BE2C (cell line): ENCODE measurements around the gene ANKRD13B.

Source experiments
- DNase-seq: peaks from one replicate; pipeline ENCODE4 v3.0.0-alpha.2; 2020
- H3K27me3 ChIP-seq: fragments of 250-450 bp; sonication (Bioruptor Pico); 2 replicates; pipeline ENCODE4 v1.5.1; 2020; ENCODE audit warnings: mild to moderate bottlenecking
- H3K36me3 ChIP-seq: fragments of 250-450 bp; sonication (Bioruptor Pico); 2 replicates; pipeline ENCODE4 v1.5.1; 2020; ENCODE audit warnings: mild to moderate bottlenecking
- H3K4me1 ChIP-seq: fragments of 250-450 bp; sonication (Bioruptor Pico); 2 replicates; pipeline ENCODE4 v1.5.1; 2020
- H3K4me3 ChIP-seq: 2 replicates; pipeline ENCODE4 v1.5.1; 2011; ENCODE audit warnings: low read depth, low read length
- H3K9me3 ChIP-seq: fragments of 250-450 bp; sonication (Bioruptor Pico); 2 replicates; pipeline ENCODE4 v1.5.1; 2020
- CTCF ChIP-seq: IDR thresholded peaks from 2 replicates; pipeline ENCODE4 v1.5.1; 2012; ENCODE audit warnings: mild to moderate bottlenecking, low read depth, low read length

ANKRD13B gene

DNA sequence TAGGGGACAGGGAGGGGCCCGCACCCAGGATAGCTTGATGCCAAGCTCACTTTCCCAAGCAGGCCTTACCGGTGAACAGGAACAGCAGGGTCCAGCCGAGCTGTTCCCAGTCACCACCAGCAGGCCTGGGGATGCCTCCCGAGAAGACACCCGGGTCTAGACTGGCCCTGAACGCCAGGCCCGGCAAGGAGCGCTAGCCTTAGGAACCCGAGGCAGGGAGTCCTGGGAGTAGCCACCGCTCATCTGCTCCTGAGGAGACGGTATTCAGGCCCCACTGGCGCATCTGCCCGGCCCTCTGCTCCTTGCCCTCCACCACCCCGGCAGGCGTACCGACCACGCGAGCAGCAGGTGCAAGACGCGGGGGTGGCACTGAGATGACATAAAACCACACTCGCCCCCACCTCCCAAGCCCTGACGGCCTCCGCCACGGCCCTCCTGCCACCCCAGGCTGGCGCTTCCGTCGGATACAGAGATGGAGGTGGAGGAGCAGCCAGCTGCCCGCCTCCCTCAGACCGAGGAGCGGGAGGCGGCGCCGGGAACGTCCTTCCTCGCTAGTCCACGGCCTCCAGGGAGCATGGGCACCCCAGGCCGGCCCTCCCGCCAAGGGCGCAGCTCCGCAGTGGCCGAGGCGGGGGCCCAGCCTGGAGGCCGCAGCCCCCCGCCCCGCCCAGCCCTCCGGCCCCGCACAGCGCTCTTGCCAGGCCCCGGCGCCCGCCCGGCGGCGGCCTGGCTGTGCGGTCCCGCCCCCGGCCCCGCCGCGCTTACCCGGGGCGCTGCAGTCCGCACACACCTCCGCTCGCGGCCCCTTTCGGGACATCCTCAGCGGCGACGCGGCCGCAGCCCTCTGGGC, 4.1 kb upstream of the ANKRD13B start:
- Histone ChIP-seq H3K36me3 (no peaks in the 10 kb centered on the region), H3K4me1 (peaks cover 14% of the 10 kb centered on the region)
- TF ChIP-seq CTCF, result no peak

DNA sequence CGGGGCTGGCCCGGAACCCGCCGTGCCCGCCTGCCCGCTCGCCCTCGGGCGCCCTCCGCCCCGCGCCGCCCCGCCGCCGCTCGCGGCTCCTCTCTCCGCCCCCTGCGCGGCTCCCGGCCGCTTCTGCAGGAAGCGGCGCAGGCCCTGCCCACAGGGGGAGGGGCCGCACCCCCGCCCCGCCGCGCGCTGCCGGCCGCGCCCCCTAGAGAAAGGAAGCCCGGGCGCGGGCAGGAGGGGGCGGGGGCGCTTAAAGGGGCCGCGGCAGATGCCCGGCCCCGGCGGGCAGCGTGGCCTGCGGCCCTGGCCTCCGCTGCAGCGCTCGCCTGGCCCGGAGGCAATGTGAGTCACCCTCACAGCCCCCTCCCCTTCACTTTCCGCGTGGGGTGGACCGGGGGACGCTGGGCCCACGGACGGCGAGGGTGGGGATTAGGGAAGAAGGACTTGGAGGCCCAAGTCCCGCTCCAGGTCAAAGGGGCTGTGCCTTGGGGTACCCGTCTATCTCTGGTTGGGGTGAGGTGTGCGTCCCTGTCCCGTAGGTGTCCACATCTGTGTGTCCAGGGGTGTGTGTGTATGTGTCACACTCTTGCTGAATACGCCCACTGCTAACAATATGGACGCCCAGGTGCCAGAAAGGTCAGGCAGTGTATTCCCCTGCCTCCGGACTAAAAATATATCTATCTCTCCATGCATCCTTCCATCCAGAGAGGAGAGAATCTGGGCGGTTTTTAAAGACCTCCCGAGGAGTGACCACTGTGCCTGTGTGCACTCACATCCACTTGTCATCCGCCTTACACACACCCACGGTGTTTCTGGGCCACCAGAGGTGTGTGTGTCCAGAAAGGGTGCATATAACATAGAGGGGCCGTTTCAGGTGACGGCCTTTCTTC, 3.2 kb upstream of the ANKRD13B start, which contains the start of gene GIT1:
Gene GIT1 (minus strand): TSS at position 125 of the 887 bp plus-strand sequence. CDS start 270 bp downstream, outside the sequence.
- peak; percentile 80 for DNase-seq
- Histone ChIP-seq H3K4me3 (peak within 1 kb of the TSS; percentile 66), H3K36me3 (no peaks in the 10 kb centered on the region), H3K9me3 (no peaks in the 10 kb centered on the region), H3K27me3 (no peaks in the 10 kb centered on the region), H3K4me1 (peaks cover 14% of the 10 kb centered on the region)
- no peak for TF ChIP-seq CTCF

More for the DNA sequence above, 4.1 kb upstream of the ANKRD13B start:
- H3K9me3 ChIP-seq, result no peaks in the 10 kb centered on the region
- no peaks in the 10 kb centered on the region for H3K27me3 ChIP-seq
- no peak for DNase-seq
- peak overlapping the region; percentile 66 for H3K4me3 ChIP-seq

DNA sequence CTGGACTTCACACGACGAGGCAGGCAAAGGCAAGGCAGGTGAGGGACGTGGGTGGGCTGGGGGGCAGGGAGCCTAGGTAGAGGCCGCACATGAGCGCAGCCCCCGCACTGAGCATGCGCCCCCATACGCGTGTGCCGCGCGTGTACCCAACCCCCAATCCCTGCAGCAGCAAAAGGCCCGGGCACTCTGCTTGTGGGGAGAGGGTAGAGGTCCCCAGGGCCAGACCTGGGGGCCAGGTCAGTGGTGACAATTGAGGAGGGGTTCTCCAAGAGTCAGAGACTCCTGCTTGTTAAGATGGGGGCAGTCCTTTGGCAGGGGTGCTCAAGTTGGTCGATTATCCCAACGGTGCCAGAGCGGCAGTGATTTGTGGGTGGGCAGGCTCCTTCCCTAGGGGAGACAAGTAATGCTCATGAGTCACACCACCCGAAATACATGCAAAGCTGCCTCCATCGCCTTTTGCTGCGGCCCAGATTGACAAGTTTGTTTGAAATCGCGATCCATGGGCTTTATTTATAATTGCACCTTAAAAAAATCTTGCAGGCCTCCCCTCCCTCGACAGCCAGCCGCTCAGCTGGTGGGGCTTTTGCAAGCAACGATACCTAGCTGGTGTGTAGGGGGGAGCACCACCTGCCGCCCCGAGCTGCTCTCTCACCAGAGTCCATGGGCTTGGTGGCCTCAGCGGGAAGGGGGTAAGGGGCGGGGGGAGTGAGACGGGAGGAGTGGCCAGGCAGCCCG, 2.4 kb upstream of the ANKRD13B start:
- TF ChIP-seq CTCF, result no peak
- no peak for DNase-seq
- H3K9me3 ChIP-seq, result no peaks in the 10 kb centered on the region
- peak overlapping the region; percentile 62 for H3K4me3 ChIP-seq
- no peaks in the 10 kb centered on the region for H3K27me3 ChIP-seq
- H3K36me3 ChIP-seq, result no peaks in the 10 kb centered on the region
- peaks cover 14% of the 10 kb centered on the region for H3K4me1 ChIP-seq

- H3K9me3 ChIP-seq, result no peaks in the 10 kb centered on the region
- H3K36me3 ChIP-seq, result no peaks in the 10 kb centered on the region
- DNase-seq, result peak; percentile 62
- TF ChIP-seq CTCF, result no peak
- peak overlapping the region; percentile 62 for H3K4me3 ChIP-seq
- no peaks in the 10 kb centered on the region for H3K27me3 ChIP-seq
- peaks cover 16% of the 10 kb centered on the region for H3K4me1 ChIP-seq
Measured at GRCh38 chr17:29591146-29591736, 1.7 kb upstream of the ANKRD13B start.

DNA sequence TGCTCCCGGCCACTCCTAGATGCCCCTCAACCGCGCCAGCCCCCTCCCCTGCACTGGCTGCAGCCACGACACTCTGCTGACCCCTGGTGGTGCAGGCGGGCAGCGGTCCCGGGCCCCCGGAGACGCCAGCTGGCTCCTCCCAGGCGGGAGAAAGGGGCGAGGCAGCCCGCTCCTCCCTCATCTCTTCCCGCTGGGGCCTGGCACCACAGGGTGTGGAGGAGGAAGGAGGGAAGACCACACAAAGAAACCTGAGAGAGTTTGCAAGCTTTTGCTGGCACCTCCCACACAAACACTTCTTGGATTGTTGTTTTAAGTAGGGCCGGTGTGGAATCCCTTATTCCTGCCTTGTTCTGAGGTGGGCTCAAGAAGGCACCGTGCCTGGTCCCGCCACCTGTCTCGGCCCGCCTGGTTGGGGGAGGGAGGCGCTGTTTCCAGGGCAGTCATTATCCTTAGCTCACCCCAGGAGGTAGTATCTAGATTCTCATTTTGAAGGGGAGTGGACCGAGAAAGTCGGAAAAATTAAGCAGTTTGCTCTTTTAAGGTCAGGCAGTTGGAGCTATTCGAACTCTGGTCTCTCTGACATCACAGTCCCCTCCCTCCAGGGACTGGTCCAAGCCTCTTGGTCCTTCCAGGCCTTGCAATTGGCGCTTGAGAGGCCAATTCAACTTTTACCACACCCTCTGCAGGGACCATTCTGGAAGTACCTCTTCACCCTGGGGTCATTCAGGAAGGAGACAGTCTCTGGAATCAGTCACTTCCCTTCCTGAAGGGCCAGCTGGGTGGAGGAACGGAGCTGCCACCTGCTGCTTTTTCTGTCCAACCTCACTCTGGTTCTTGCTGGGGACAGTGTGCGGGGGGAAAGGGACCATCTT, 959 bp upstream of the ANKRD13B start:
- peak; percentile 76 for TF ChIP-seq CTCF
- Histone ChIP-seq H3K27me3 (no peaks in the 10 kb centered on the region), H3K9me3 (no peaks in the 10 kb centered on the region), H3K36me3 (no peaks in the 10 kb centered on the region), H3K4me1 (peaks cover 18% of the 10 kb centered on the region), H3K4me3 (peak overlapping the region; percentile 62)
- DNase-seq, result peak; percentile 91
